Astrocyte (in vitro differentiated cells and primary cell): ENCODE results near the gene EFCAB13.

Experiments
- CTCF ChIP-seq: IDR thresholded peaks from 2 replicates; pipeline ENCODE4 v1.5.1; 2011; ENCODE audit warnings: low read depth, mild to moderate bottlenecking, inconsistent platforms, low read length, moderate library complexity; ENCODE audit not compliant: insufficient read depth
- EZH2 ChIP-seq: IDR thresholded peaks from 2 replicates; pipeline ENCODE4 v1.6.1; 2012; ENCODE audit warnings: mild to moderate bottlenecking, low read length, inconsistent platforms; ENCODE audit not compliant: insufficient read depth

- TF ChIP-seq CTCF (no peak), EZH2 (no peak)
Measured at GRCh38 chr17:47279062-47279801, 44.5 kb upstream of the EFCAB13 start.
